NCI-H82 treated with DMSO at 0.1 percent for 48 hours (cell line): ENCODE results near the gene KIR3DL2.
"Not testable (repeated sequence)": the region's sequence is repeated elsewhere in the genome, so short reads cannot be mapped to it uniquely, and the experiment has no call there.

Source experiments
- DNase-seq: peaks from one replicate; lab custom pipeline; 2025; ENCODE audit not compliant: unreplicated experiment; lab: John Stamatoyannopoulos, UW

KIR3DL2 gene

GRCh38 chr19:54850061-54850640, at the start of gene KIR3DL2:
KIR3DL2 (plus strand) TSS chr19:54850443; CDS start chr19:54850476, 33 bp downstream.
- DNase-seq, result not testable (repeated sequence)

- no peak for DNase-seq
These were observed 46.8 kb upstream of the KIR3DL2 start, which contains the start of gene KIR2DL4 for GRCh38 chr19:54803410-54803809. KIR2DL4 (plus strand) TSS chr19:54803610; CDS start chr19:54803652, 42 bp downstream.

- DNase-seq, result no peak
These were observed 46.1 kb upstream of the KIR3DL2 start for GRCh38 chr19:54804101-54804500.

GRCh38 chr19:54804571-54804970, 45.7 kb upstream of the KIR3DL2 start:
- DNase-seq, result no peak

- no peak for DNase-seq
These were observed 44.4 kb upstream of the KIR3DL2 start for GRCh38 chr19:54805665-54806515.

DNA sequence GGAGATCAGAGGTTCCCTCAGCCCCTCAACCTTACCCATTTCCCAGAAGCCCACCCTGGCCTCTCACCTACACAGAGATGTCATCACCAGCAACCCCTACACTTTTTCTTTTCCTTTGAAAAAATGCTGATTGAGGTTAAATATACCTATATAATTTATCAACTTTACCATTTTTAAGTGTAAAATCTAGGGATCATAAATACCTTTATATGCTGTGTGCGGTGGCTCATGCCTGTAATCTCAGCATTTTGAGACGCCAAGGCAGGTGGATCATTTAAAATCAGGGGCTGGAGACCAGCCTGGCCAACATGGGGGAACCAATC, 43.8 kb upstream of the KIR3DL2 start:
- no peak for DNase-seq

- not testable (repeated sequence) for DNase-seq
These were observed 35.7 kb upstream of the KIR3DL2 start for GRCh38 chr19:54814571-54814970.

DNA sequence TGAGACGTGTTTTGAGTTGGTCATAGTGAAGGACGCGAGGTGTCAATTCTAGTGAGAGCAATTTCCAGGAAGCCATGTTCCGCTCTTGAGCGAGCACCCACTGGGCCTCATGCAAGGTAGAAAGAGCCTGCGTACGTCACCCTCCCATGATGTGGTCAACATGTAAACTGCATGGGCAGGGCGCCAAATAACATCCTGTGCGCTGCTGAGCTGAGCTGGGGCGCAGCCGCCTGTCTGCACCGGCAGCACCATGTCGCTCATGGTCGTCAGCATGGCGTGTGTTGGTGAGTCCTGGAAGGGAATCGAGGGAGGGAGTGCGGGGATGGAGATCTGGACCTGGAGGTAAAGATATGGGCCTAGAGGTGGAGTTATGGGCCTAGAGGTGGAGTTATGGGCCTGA, 34.0 kb upstream of the KIR3DL2 start, which contains the start of gene KIR3DL1:
Gene KIR3DL1, plus strand, starts transcription at position 218 of the 400 bp plus-strand sequence.
- not testable (repeated sequence) for DNase-seq

- no peak for DNase-seq
These were observed 32.3 kb upstream of the KIR3DL2 start for GRCh38 chr19:54817670-54818536.

DNA sequence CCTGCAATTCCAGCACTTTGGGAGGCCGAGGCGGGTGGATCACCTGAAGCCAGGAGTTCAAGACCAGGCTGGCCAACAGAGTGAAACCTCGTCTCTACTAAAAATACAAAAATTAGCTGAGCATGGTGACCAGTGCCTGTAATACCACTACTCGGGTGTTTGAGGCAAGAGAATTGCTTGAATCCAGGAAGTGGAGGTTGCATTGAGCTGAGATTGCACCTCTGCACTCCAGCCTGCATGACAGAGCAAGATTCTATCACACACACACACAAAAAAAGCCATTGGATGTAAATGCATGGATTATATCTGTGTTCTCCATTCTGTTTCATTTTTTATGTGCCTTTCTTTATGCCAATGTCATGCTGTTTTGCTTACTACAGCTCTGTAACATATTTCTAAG, 25.8 kb upstream of the KIR3DL2 start:
- not testable (repeated sequence) for DNase-seq

DNA sequence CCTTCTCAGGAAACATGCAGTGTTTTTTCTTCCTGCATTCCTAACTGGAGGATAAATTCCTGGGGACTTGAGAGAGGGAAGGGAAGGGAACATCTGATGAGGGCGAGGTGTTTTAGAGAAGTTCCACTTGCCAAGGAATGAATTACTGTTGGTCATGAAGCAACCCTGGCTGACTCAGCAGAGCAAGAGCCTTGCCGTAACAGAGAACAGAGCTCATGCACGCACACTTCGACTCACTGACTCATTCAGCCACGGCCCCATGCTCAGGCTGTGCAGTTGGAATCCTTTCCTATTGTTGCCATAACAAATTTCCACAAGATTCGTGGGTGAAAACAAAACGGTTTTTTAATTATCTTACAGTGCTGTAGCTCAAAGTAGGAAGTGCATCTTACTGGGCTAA, 24.9 kb upstream of the KIR3DL2 start:
- DNase-seq, result not testable (repeated sequence)

- DNase-seq, result not testable (repeated sequence)
These were observed 22.2 kb upstream of the KIR3DL2 start for GRCh38 chr19:54828064-54828463.

DNA sequence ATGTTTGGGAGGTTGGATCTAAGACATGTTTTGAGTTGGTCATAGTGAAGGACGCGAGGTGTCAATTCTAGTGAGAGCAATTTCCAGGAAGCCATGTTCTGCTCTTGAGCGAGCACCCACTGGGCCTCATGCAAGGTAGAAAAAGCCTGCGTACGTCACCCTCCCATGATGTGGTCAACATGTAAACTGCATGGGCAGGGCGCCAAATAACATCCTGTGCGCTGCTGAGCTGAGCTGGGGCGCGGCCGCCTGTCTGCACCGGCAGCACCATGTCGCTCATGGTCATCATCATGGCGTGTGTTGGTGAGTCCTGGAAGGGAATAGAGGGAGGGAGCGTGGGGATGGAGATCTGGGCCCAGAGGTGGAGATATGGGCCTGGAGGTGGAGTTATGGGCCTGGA, 17.7 kb upstream of the KIR3DL2 start, which contains the start of gene KIR2DS4:
Gene KIR2DS4, plus strand, starts transcription at position 181 of the 400 bp plus-strand sequence.
- DNase-seq, result not testable (repeated sequence)

- not testable (repeated sequence) for DNase-seq
These were observed 15.1 kb upstream of the KIR3DL2 start for GRCh38 chr19:54835126-54835525.

- DNase-seq, result not testable (repeated sequence)
These were observed 12.7 kb upstream of the KIR3DL2 start for GRCh38 chr19:54837522-54837921.

GRCh38 chr19:54843171-54843570, 7.1 kb upstream of the KIR3DL2 start:
- not testable (repeated sequence) for DNase-seq

GRCh38 chr19:54850930-54851329, 687 bp downstream of the KIR3DL2 start:
- DNase-seq, result no peak

DNA sequence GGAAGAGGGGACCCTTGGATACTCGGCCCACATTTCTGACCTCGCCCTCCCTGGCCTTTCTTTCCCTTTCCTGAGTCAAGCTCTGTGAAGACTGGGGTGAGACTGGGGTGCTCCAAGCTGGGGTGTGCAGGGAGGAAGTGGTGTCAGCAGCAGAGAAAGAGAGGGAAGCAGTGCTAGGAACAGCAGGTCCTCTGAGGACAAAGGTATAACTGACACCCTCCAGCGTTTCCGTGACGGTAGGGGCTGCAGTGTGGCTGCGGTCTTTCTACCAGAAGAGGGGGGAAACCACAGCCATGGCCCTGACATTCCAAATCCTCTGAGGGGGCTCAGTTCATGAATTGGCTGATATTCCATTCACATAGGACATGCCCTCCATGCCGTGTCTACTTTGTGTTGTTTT, 1.1 kb downstream of the KIR3DL2 start:
- DNase-seq, result no peak

DNA sequence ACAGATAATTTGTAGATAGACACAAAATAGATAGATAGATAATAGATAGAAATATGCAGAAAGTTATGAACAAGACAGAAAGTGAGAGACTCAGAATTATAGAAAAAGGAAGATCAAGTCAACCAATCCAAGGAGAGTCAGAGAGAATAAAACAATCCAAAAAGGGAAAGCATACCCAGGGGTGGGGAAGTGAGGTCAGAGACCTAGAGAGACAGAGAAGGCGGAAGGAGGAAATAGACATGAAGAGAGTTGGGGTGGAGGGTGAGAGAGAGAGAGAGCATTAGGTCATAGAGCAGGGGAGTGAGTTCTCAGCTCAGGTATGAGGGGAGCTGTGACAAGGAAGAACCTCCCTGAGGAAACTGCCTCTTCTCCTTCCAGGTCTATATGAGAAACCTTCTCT, 5.0 kb downstream of the KIR3DL2 start:
- not testable (repeated sequence) for DNase-seq

DNA sequence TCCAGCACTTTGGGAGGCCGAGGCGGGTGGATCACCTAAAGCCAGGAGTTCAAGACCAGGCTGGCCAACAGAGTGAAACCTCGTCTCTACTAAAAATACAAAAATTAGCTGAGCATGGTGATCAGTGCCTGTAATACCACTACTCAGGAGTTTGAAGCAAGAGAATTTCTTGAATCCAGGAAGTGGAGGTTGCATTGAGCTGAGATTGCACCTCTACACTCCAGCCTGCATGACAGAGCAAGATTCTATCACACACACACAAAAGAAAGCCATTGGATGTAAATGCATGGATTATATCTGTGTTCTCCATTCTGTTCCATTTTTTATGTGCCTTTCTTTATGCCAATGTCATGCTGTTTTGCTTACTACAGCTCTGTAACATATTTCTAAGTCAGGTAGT, 8.2 kb downstream of the KIR3DL2 start:
- not testable (repeated sequence) for DNase-seq

DNA sequence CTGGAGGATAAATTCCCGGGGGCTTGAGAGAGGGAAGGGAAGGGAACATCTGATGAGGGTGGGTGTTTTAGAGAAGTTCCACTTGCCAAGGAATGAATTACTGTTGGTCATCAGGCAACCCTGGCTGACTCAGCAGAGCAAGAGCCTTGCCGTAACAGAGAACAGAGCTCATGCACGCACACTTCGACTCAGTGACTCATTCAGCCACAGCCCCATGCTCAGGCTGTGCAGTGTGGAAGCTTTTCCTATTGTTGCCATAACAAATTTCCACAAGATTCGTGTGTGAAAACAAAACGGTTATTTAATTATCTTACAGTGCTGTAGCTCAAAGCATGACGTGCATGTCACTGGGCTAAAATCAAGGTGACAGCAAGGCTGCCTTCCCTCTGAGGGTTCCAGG, 9.2 kb downstream of the KIR3DL2 start:
- not testable (repeated sequence) for DNase-seq
